ENCODE results near the gene FLNB.

The FLNB gene

DNA sequence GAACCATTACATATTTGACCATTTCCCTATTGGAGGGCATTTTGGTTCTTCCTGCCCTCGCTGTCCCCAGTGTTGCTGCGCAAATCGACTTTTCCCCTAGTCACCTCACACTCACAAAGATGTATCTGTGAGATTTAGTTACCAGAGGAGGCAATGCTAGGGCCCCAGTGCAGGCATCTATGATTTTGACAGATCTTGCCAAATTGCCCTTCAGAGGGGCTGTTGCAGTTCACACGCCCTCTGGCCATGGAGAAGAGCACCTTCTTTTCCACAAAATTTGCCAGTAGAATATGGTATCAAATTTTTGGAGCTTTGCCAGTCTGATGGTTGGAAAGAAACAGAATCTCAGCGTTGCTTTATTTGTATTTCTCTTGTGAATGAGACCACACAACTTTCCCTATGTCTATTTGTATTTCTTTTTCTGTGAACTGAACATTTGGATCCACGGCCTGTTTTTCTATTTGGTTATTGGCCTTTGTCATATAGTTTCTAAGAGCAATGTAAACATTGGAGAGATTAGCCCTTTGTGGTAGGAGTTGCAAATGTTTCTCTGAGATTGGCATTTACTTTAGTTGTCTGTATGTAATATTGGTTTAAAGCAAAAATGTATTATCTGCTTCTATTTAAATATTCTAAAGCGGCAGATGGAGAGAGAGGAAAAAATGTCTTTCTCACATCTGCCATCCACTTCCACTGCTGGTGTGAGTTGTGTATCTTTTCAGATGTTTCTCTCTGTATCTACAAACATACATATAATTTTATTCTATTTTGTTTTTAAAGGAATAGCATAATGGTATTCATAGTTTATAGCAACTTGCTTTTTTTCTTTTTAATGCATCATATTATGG is 136.5 kb downstream of the FLNB start:
- no peak for DNase-seq

DNA sequence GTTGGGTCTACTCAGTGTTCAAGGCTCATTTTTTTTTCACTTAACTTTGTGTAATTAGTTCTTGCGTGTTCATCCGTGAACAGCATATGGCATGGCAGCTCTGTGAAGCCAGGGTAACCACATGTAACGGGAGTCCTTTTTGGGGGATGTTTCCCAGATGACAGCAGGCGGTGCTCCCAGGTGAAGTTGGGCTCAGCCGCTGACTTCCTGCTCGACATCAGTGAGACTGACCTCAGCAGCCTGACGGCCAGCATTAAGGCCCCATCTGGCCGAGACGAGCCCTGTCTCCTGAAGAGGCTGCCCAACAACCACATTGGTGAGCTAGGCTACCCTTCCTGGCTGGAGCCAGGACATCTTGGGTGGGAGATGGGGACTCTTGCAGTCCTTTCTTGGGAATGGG is 139.8 kb downstream of the FLNB start:
- no peak for DNase-seq

- no peak for DNase-seq
Measured at GRCh38 chr3:58150130-58150809, 142.0 kb downstream of the FLNB start.

DNA sequence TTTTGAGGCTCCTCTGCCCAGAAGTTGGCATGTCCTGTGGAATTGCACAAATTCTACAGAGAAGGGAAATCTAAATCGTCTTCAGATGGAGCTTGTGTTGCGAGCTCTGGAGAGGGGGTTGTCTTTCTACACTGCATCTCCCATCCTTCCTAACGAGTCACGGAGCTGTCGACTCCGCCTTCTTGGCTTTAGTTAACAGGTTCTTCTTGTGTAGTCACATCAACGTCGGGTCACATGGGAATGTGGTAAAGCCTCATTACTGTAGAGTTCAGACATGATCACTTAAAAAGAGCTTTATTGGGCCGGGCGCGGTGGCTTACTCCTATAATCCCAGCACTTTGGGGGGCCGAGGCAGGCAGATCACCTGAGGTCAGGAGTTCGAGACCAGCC is 142.6 kb downstream of the FLNB start:
- DNase-seq: no peak

- DNase-seq: no peak
Measured at GRCh38 chr3:58151637-58152036, 143.4 kb downstream of the FLNB start.

- no peak for DNase-seq
Measured at GRCh38 chr3:58152225-58153015, 144.2 kb downstream of the FLNB start.

- no peak for DNase-seq
Measured at GRCh38 chr3:58153371-58153770, 145.1 kb downstream of the FLNB start.

GRCh38 chr3:58154626-58155449 is 146.6 kb downstream of the FLNB start:
- DNase-seq: no peak

DNA sequence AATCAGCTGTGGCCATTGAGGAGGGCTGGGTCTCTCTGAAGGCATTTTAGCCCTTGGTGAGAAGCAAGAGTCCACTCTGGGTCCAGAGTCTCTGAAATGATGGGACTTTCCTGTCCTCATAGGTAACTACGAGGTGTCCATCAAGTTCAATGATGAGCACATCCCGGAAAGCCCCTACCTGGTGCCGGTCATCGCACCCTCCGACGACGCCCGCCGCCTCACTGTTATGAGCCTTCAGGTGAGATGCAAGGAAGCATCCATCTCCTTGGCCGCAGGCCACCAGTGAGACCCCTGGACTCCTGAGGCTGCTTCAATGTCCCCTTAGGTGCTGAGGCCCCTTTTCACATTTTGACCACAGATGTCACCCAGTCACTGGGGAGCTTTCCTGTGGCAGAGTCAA is 147.6 kb downstream of the FLNB start:
- no peak for DNase-seq

- no peak for DNase-seq
Measured at GRCh38 chr3:58157700-58158099, 149.5 kb downstream of the FLNB start.

DNA sequence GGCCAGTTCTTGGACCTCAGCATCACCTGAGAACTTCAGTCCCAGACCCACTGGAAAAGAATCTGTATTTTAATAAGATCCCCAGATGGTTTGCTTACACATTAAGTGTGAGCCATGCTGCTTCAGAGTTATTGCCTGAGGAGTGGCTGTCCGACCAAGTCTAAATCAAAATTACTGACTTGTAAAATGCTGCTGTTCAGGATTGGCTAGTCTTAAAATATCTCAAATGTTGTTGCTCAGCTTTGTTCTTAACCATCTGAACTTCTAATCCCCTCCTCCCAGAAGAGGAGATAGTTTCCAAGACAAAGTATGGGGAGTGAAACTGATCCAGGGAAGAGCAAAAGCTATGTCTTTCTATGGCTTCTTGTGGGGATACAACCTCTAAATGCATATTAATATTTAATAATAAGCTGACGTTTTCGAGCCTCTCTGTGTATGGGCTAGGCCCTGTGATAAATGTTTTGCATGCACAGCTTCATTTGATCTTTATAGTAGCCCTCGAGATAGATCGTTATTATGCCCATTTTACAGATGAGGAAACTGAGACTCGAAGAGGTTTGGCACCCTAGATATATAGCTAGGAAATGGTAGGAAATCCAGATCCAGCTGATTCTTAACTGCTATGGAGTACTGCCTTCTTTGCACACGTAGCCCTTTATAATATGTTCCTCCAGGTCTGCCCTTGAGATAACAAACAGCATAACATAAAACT is 150.4 kb downstream of the FLNB start:
- no peak for DNase-seq

DNA sequence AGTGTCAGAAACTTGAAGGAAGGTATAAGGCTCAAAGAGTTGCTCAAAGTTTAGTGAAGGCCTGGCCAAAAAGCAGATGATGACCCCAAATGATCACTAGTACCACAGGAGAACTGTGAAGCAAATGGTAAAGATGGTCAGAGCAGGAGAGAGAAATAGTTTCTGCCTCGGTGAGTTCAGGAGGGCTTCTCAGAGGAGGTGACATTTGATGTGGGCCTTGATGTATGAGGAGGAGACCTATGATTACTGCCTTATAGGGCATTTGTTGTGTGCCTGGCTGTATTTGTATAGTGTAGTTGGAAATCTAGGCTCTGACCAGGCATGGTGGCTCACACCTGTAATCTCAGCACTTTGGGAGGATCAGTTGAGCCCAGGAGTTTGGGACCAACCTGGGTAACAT is 152.2 kb downstream of the FLNB start:
- DNase-seq: no peak

DNA sequence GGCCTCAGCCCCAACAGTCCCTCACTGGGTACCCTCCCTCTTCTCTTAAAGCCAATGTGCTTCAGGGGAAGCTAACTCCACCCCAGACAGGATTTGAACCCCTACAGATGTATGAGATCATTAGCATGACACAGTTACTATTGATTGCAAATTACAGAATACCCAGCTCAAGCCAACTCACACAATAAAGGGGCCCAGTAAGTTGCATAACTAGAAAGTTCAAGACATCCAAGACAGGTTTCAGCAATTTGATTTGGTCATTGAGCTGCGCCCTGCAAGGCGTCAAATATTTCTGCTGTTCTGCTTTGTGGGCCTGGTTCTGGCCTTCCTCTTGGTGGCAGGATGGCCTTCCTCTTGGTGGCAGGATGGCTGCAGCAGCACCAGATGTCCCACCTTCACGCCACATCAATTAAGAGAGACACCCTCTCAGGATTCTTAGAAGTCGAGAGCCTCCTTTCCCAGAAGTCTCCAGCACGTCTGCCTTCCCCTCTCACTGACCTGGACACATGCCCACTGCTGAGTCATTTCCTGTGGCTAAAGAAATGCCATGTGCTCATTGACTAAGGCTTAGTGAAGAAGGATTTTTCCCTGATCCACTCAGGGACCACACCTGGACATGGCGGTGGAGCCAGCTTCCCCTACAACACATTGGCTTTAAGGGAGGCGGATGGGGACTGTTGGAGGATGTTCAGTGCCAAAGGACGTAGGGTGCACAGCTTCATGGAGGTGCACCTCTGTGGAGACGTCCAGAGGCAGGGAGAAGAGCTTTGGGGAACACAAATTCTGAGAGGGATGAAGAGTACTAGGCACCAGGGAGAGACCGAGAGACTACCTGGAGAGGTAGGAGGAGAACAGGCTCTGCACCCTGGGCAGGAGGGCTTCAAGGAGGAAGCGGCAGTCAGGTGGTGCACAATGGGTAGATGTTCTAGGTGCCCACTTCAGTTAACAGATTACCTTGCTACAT is 153.5 kb downstream of the FLNB start:
- no peak for DNase-seq

DNA sequence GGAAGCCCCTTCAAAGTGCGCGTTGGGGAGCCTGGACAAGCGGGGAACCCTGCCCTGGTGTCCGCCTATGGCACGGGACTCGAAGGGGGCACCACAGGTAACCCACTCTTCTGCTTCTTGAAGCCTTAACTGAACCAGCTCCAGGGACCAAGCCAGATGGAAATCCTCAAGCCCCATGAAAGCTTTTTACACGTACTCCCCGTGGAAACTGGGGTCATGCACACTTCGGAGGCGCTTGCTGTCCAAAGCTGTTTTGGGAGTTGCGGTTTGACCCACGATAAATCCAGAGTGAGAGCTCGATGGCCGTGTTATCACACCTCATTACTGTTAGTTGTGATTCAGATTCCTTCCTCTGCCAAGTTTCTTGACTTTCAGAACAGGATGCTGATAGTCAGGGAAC is 155.0 kb downstream of the FLNB start:
- no peak for DNase-seq

DNA sequence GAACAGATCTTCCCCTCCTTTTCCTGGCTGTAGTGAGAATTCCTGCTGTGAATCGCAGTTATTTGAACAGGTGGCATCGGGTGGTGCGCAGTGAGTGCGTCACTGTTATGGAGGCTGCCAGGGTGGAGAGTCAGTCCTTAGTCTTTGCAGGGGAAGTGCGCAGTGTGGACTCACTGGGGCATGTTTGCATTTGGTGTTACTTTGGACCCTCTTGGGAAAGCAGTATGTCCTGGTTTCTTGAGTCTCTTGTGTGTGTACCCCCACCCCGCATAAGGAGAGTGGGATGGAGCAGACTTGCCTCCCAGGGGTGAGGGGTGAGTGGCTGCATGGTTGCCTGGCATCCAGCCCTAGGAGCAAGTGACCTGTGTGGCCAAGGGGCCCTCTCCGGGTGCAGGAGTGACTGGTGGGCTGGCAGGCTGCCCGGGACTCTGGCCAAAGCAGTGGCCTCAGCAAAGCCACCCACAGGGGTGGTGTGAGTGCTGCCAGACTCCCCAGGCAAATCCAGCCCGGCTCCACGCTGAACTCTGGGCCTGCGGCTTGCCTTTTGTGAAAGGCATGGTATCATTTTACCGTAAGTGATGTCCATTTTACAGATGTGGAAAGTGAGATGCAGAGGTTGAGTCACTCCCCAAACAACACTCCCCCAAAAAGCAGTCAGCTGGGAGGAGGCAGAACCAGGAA is 156.1 kb downstream of the FLNB start:
- no peak for DNase-seq

- DNase-seq: no peak
Measured at GRCh38 chr3:58164906-58165821, 156.9 kb downstream of the FLNB start.

GRCh38 chr3:58167431-58168351 is 159.5 kb downstream of the FLNB start:
- peak; percentile 35 to 54 for DNase-seq

DNA sequence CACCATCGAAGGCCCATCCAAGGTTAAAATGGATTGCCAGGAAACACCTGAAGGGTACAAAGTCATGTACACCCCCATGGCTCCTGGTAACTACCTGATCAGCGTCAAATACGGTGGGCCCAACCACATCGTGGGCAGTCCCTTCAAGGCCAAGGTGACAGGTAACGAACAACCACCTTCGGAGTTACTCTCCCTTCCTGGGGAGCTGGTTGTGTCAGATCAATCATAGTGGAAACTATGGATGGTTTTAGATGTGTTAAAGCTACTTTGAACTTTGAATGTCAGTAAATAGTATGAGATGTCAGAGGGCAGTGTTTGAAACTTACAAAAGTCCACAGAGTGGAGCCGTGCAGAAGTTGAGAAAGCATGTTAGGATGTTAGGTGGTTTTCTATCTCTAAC is 160.3 kb downstream of the FLNB start:
- DNase-seq: no peak
